Smooth muscle cell (in vitro differentiated cells): Measurements from ENCODE around the gene FAM228A. TPM values are rescaled to one million over a fixed set of nuclear protein-coding genes. Genes with fewer than 3 reads are reported as not detected.

ENCODE experiments used
- DNase-seq: peaks from one replicate; lab custom pipeline; 2025; ENCODE audit not compliant: unreplicated experiment; lab: John Stamatoyannopoulos, UW
- H2AFZ ChIP-seq: fragments of 200-600 bp; sonication (generic); 2 replicates; pipeline ENCODE4 v1.6.0; 2016; ENCODE audit warnings: antibody characterized with exemption, low read depth, mild to moderate bottlenecking
- H3F3A ChIP-seq: fragments of 200-600 bp; sonication (generic); 2 replicates; pipeline ENCODE4 v1.6.0; 2017; ENCODE audit warnings: antibody characterized with exemption, low read depth
- H3K27ac ChIP-seq: fragments of 200-600 bp; sonication (generic); 2 replicates; pipeline ENCODE4 v1.5.1; 2016; ENCODE audit warnings: low read depth, mild to moderate bottlenecking
- H3K27me3 ChIP-seq: fragments of 200-600 bp; sonication (generic); 2 replicates; pipeline ENCODE4 v1.6.1; 2016; ENCODE audit warnings: low read depth, mild to moderate bottlenecking
- H3K36me3 ChIP-seq: fragments of 200-600 bp; sonication (generic); 2 replicates; pipeline ENCODE4 v1.5.1; 2016; ENCODE audit warnings: low read depth
- H3K4me1 ChIP-seq: fragments of 200-600 bp; sonication (generic); 2 replicates; pipeline ENCODE4 v1.5.1; 2016; ENCODE audit warnings: low read depth
- H3K4me2 ChIP-seq: fragments of 200-600 bp; sonication (generic); 2 replicates; pipeline ENCODE4 v1.6.0; 2016; ENCODE audit warnings: mild to moderate bottlenecking
- H3K4me3 ChIP-seq: fragments of 200-600 bp; sonication (generic); 2 replicates; pipeline ENCODE4 v1.5.1; 2016; ENCODE audit warnings: mild to moderate bottlenecking
- H3K79me2 ChIP-seq: fragments of 200-600 bp; sonication (generic); 2 replicates; pipeline ENCODE4 v1.6.0; 2016; ENCODE audit warnings: low read depth, mild to moderate bottlenecking
- H3K9ac ChIP-seq: fragments of 200-600 bp; sonication (generic); 2 replicates; pipeline ENCODE4 v1.6.0; 2016; ENCODE audit warnings: low read depth
- H3K9me3 ChIP-seq: fragments of 200-600 bp; sonication (generic); replicated peaks from 2 replicates; pipeline ENCODE4 v1.5.1; 2016; ENCODE audit warnings: low read depth
- H4K20me1 ChIP-seq: fragments of 200-600 bp; sonication (generic); 2 replicates; pipeline ENCODE4 v1.6.0; 2016; ENCODE audit warnings: low read depth
- CTCF ChIP-seq: fragments of 200-600 bp; sonication (generic); IDR thresholded peaks from 2 replicates; pipeline ENCODE4 v1.5.1; 2017; ENCODE audit warnings: borderline replicate concordance, mild to moderate bottlenecking, antibody characterized with exemption; ENCODE audit not compliant: insufficient read depth, poor library complexity, severe bottlenecking
- WGBS: methylation state at CpG from one replicate; pipeline ENCODE4 v1.1.7; 2016; ENCODE audit warnings: low lambda C conversion rate; 5-methylcytosine and 5-hydroxymethylcytosine counted together
- polyA plus RNA-seq: library from polyadenylated mRNA; unstranded; fragments of >200 nt; fragmentation: Nextera tagmentation; extraction: Ambion mirVana; gene quantifications from 2 replicates; pipeline ENCODE4 v1.2.1, GENCODE V29; 2016
- total RNA-seq: library from RNA; depleted of rRNA; stranded (reverse); fragments of >200 nt; gene quantifications from 2 replicates; pipeline ENCODE4 v1.2.3, GENCODE V29; 2014

FAM228A gene
- total and polyA plus RNA-seq, 2 experiments from 2014 or later, result 0.57 TPM; not detected in 1

DNA sequence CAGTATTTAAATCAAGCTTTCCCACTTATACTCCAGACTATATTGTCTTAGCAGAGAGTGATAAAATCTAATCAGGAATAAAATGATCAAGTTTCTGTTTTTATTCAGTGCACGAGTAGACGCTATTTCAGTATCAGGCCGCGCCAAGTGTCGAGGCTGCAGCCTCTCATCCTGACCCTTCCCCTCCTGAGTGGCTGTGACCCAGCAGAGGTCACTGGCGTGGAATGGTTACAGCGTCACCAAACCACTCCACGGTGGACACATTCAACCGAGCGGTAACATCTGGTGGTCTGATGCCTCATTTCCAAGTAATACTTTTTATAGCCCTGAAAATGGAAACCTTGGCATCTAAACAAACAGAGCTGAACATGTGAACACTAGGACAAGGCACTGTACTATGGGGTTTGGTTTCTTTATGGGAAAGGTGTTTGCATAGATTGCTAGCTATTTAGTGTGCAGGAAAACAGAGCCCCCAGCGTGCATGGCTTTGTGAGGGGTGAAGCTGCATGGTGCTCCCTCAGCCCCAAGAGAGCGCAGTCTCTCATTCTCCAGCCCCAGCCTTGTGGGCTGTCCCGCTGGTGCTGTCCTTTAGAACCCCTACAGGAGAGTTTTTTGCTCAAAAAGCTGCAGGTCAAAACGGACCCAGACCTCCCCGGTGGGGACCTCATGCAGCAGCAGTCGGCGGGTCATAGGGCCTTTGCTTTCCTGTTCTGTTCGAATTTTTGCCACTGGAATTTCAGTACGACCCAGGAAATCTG is 28.4 kb downstream of the FAM228A start:
- no peaks in the 10 kb centered on the region for H3K9me3 ChIP-seq
- H2AFZ ChIP-seq, result no peak overlapping the region
- no peak overlapping the region for H3K9ac ChIP-seq
- H3F3A ChIP-seq, result no peaks in the 10 kb centered on the region
- no peak overlapping the region for H3K4me2 ChIP-seq
- H3K4me1 ChIP-seq, result no peaks in the 10 kb centered on the region
- no peak for TF ChIP-seq CTCF
- H4K20me1 ChIP-seq, result no peaks in the 10 kb centered on the region
- H3K27me3 ChIP-seq, result no peaks in the 10 kb centered on the region
- no peak overlapping the region for H3K27ac ChIP-seq
- H3K36me3 ChIP-seq, result no peaks in the 10 kb centered on the region
- no peaks in the 10 kb centered on the region for H3K79me2 ChIP-seq
- DNase-seq, result no peak
- H3K4me3 ChIP-seq, result no peak overlapping the region
- 93% methylated on average over 19 of the region's 19 CpGs for WGBS

DNA sequence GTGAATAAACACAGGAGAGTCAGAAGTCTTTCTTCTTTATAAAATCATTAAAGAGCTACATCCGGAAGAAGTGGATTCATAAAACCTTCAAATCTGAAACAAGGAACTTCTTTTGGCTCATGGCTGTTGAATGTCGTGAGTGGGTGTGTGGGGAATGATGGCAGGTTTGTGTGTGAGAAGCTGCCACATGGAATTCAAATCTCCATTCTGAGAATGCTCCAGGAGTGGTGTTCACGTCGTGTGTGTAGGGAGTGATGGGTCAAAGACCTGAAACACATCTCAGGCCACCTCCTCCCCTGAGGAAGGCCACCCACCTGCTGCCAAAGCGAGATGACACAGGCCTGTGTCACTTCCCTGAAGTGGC is 28.9 kb downstream of the FAM228A start:
- Histone ChIP-seq H3K4me3 (no peak overlapping the region), H2AFZ (no peak overlapping the region), H3K4me1 (no peaks in the 10 kb centered on the region), H3K79me2 (no peaks in the 10 kb centered on the region), H3K4me2 (no peak overlapping the region), H3K36me3 (no peaks in the 10 kb centered on the region), H3K9me3 (no peaks in the 10 kb centered on the region), H3F3A (no peaks in the 10 kb centered on the region), H4K20me1 (no peaks in the 10 kb centered on the region), H3K27me3 (no peaks in the 10 kb centered on the region), H3K9ac (no peak overlapping the region), H3K27ac (no peak overlapping the region)
- 88% methylated on average over 5 of the region's 5 CpGs for WGBS
- no peak for DNase-seq
- TF ChIP-seq CTCF, result no peak

GRCh38 chr2:24204505-24204904 is 29.7 kb downstream of the FAM228A start:
- no peak for TF ChIP-seq CTCF
- 96% methylated on average over 12 of the region's 12 CpGs for WGBS
- H3K9ac ChIP-seq, result no peak overlapping the region
- H3K4me1 ChIP-seq, result no peaks in the 10 kb centered on the region
- no peaks in the 10 kb centered on the region for H3F3A ChIP-seq
- no peak overlapping the region for H3K4me3 ChIP-seq
- no peaks in the 10 kb centered on the region for H3K36me3 ChIP-seq
- no peak overlapping the region for H3K4me2 ChIP-seq
- H2AFZ ChIP-seq, result no peak overlapping the region
- H3K27ac ChIP-seq, result no peak overlapping the region
- H4K20me1 ChIP-seq, result no peaks in the 10 kb centered on the region
- no peak for DNase-seq
- H3K9me3 ChIP-seq, result no peaks in the 10 kb centered on the region
- H3K27me3 ChIP-seq, result no peaks in the 10 kb centered on the region
- H3K79me2 ChIP-seq, result no peaks in the 10 kb centered on the region

- Histone ChIP-seq H3K27ac (no peak overlapping the region), H3K79me2 (no peaks in the 10 kb centered on the region), H3K9ac (no peak overlapping the region), H4K20me1 (no peaks in the 10 kb centered on the region), H3K4me2 (no peak overlapping the region), H3K27me3 (no peaks in the 10 kb centered on the region), H2AFZ (no peak overlapping the region), H3K9me3 (no peaks in the 10 kb centered on the region), H3K36me3 (no peaks in the 10 kb centered on the region), H3K4me1 (no peaks in the 10 kb centered on the region), H3F3A (no peaks in the 10 kb centered on the region), H3K4me3 (no peak overlapping the region)
- WGBS, result 100% methylated on average over 4 of the region's 4 CpGs
- no peak for DNase-seq
- no peak for TF ChIP-seq CTCF
These were observed 30.3 kb downstream of the FAM228A start for GRCh38 chr2:24205131-24205530.
